NK-92 treated with Interleukin-12 subunit alpha and Interleukin-12 subunit beta, amount 100 ng/mL, for 24 hours (cell line): ENCODE results near the gene STAT5A.
A peak's percentile ranks its signal among the peaks of the same experiment; 100 is the strongest.
"Not testable (repeated sequence)": the region's sequence is repeated elsewhere in the genome, so short reads cannot be mapped to it uniquely, and the experiment has no call there.

Experiments used
- DNase-seq: peaks from one replicate; lab custom pipeline; 2025; lab: John Stamatoyannopoulos, UW

STAT5A gene

DNA sequence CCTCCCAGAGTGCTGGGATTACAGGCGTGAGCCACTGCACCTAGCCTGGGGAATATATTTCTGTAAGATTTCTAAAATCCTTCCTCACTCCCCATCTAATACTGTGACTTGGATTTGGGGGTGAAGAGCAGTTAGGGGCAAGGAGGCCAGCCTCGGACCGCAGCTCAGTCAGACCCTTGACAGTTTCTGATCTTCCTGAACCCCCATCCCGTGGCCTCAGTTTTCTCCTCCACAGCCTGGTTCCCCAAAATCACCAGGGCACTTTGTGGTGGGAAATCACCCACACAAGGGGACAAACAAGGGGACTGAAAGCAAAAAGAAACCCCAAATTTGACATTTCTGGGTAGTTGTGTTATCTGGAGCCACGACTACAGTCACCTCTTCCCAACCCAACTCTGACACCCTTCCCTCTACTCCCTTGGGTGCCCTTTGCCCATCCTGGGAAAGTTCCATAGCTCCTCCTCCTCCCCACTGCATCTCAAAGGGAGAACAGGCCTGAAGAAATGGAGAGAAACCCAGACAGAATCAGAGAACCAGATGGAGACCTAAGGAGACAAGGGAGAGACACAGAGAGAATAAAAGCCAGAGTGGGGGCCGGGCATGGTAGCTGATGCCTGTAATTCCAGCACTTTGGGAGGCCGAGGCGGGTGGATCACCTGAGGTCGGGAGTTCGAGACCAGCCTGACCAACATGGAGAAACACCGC is 2.8 kb upstream of the STAT5A start:
- DNase-seq: no peak

DNA sequence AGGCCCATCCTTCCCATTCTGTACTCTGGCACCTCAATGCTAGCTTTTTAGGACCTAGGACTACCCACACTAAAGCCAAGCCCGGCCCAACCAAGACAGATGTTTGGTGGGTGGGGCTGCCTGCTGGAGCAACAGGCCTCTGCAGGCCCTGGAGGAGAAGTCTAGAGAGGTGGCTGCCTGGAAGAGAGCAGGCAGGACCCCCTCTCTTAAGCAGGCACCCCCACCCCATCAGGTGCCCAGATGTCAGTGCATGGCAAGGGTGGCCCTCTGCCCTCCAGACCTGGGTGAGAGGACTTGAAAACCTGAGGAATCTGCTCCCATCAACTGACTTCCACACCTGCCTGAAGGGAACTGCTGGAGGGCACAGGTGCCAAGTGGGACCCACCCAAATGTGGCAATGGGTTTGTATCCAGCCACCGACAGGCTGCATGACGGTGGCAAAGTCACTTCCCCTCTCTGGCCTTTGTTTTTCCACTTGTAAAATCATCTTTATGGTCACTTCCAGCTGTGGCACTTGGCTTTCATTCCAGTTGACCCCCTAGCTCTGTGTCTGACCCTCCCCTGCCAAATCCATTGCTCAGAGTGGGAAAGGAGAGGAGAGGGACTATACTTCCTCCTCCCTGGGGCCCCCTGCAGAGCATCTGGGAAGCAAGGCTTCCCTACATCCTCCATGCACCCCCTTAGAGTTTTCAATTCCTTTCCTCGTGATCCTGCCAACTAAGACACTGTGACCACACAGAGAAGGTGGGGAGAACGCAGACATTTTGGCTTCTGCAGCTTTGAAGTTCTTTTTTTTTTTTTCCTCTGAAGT is 1.7 kb upstream of the STAT5A start:
- DNase-seq: no peak

DNA sequence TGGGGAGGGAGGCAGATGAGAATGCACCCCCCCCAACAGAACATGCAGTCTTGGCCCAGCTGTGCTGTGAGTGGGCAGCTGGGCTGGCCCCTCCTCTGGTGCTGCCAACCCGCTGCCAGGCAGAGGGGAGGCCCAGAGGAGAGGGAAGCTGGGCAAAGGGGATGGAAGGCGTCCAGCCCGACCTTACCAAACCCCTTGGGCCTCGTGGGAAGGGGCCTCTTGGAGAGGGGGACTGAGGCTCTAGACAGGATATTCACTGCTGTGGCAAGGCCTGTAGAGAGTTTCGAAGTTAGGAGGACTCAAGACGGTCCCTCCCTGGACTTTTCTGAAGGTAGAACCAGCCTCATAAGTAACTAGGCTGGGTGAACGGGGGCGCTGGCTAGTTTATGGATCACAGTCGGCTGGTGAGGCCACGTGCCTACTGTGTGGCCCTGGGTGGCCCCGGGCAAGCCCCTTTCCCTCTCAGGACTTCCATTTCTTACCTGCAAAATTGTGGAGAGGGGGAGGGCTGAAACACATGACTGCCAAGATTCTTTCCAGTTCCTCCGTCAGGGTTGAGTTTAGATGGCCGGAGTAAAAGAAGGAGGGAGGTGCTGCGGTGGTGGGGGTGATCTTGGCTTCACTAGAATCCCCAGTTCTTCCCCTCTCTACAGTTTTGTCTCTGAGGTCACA is 857 bp upstream of the STAT5A start:
- peak; percentile 32 for DNase-seq

DNA sequence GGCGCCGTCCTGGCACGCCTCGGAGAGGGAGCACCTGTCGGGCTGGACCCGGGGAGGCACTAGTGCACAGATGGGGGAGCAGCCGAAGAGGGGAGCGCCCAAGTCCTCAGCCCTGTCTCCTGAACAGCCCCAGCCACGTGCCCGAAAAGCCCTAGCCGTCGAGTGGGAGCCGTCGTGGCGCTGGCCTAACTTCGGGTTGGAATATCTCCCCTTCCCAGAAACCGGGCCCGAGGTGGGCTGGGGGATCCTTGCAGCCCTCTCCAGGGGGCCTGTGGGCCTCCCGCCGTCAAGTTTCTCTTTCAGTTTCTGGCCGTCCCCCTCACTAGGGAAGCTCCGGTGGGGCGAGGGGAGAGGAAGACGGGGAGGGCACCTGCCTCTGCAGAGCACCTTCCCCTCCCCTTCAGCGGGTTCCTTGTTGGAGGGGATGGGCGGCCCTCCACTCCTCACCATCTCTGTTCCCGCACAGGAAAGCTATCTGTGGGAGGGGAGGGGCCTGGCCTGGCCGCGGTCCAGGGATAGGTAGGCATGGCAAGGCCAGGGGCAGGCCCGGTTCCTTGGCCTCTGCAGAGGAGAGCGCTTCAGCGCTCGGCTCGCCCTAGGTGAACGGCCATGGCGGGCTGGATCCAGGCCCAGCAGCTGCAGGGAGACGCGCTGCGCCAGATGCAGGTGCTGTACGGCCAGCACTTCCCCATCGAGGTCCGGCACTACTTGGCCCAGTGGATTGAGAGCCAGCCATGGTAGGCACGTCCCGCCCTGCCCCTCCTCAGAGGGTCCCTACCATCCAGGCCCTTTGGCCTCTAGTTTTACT is 709 bp downstream of the STAT5A start:
- no peak for DNase-seq

DNA sequence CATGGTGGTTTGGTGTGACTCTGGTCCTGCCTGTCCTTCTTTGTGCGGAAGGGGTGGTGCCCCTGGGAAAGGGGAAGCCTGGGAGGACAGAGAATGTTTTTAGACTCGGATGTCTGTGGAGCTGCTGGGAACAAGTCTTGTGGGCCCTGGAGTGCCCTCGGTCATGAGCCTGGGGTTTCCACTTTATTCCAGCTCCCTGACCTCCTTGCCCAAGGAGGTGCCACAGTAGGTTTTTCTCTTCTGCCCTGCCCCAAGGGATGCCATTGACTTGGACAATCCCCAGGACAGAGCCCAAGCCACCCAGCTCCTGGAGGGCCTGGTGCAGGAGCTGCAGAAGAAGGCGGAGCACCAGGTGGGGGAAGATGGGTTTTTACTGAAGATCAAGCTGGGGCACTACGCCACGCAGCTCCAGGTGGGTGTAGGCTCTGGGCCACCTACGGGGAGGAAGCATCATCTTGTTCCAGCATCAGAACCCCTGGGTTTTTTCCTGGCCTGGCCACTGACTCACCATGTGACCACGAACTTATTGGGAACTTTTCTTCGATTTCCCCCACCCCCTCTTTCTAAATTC is 1.4 kb downstream of the STAT5A start:
- no peak for DNase-seq

DNA sequence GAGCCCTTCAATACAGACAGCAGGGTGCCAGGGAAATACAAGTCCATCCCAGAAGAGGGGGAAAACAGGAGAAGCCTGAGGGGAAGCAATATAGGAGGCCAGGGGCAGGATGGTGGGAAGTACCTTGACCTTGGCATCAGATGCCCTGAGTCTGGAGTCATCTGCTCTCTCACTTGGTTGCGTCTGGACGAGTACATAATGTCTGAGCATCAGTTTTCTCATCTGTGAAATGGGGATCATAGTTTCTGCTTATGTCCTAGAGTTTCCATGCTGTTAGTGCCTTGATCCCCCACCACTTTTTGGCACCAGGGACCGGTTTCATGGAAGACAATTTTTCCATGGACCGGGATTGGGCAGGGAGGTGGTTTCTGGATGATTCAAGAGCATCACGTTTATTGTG is 2.3 kb downstream of the STAT5A start:
- no peak for DNase-seq

DNA sequence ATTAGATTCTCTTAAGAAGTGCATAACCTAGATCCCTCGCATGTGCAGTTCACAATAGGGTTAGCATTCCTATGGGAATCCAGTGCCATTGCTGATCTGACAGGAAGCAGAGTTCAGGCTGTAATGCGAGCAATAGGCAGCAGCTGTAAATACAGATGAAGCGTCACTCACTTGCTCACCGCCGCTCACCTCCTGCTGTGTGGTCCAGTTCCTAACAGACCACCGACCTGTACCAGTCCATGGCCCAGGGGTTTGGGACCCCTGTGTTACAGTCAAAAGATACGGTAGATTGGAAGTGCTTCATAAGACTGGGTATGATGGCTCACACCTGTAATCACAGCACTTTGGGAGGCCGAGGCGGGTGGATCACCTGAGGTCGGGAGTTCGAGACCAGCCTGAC is 2.8 kb downstream of the STAT5A start:
- no peak for DNase-seq

DNA sequence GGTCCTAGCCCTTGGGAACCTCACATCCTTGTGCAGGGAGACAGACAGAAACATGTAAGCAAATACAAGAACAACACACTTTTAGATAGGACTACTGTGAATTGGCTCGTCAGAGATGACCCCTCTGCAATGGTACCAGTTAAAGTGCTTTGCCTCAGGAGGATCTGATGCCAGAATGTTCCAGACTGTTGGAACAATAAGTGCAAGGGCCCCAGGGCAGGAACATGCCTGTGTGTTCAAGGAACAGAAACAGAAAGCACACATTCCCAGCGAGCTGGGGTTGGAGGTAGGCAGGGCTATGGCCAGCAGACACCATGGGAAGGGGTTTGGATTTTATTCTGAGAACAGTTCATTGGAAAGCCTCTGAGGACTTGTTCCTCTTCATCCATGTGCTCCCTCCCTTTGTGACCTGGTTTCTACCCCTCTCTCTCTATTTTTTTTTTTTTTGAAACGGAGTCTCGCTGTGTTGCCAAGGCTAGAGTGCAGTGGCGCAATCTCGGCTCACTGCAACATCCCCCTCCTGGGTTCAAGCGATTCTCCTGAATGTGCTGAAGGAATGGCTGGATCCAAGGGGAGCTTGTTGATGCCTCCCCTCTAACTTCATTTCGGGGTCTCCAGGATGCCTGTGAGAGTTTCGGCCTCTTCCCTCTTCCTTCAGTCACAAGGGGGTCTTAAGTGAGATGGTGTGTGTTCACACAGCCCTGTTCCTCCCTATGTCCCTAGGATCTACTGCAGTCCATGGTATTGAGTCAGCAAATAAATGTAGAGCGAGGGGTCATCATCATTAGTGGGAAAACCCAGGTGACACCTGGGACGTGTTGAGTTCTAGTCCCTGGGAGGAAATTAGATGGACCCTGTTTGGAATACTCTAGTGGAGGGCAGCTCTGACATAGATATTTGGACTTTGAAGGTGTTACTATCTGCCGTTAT is 6.4 kb downstream of the STAT5A start:
- DNase-seq: no peak

DNA sequence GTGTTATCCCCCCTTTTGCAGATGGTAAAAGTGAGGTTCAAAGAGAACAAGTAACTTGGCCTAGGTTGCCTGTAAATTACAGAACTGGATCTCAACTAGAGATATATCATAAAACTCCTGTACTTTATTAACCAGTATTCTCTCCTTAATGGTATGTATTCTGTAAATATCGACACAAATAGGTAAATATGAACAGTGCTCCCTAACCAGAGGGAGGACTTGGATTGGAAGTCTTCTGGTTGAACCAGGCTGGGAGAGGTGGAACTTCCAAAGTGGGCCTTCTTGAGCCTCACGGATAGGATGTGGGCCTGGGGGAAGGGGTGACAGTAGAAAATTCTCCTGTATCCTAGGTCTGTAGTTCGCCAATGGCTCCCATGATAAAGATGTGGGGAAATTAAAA is 7.7 kb downstream of the STAT5A start:
- no peak for DNase-seq

DNA sequence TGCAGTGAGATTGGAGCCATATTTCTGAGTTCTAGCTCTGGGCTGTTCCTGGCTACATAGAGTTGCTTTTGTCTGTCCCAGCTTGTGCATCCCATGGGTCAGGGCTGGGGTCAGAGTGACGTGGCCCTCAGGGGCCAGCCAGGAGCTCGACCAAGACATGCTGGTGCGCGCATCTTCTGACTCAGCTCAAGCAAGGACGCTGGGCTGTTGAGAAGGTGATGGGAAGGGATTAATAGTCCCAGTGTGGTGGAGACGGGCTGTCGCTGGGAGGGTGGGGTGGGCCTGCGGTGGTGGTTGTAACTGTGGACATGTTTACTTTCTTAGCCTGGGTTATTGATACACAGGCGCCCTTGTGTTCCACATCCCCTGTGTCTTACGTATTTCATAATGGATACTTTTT is 9.5 kb downstream of the STAT5A start:
- DNase-seq: not testable (repeated sequence)

DNA sequence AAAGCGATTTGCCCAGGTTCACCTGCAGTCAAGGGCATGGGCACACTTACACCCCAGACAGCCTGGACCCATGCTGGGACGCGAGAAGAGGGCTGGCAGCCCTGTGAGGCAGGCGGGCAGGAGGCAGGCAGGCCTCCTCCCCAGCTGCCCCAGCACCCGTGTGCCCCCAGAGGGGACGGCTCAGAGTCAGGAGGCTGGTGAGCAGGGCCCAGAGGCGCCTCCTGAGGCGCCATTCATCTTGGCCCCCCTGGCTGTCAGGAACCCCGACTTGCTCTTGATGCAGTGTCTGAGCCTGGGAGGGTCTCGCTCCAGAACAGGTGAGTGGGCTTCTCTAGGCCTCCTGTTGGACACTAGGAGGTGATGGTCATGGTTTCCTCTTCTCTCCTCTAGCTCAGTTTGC is 11.1 kb downstream of the STAT5A start:
- not testable (repeated sequence) for DNase-seq

DNA sequence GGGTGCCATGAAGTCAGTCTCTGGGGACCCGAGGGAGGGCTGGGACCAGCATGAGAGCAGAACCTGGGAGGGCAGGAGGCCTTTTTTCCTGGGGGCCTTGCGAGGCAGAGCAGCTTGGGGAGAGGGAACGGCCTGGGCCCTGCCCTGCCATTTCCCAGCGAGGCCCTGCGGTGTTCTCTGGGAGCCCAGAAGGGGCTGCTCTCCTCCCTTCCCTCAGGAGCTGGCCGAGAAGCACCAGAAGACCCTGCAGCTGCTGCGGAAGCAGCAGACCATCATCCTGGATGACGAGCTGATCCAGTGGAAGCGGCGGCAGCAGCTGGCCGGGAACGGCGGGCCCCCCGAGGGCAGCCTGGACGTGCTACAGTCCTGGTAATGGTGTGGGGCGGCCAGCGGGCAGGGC is 11.6 kb downstream of the STAT5A start:
- DNase-seq: not testable (repeated sequence)

DNA sequence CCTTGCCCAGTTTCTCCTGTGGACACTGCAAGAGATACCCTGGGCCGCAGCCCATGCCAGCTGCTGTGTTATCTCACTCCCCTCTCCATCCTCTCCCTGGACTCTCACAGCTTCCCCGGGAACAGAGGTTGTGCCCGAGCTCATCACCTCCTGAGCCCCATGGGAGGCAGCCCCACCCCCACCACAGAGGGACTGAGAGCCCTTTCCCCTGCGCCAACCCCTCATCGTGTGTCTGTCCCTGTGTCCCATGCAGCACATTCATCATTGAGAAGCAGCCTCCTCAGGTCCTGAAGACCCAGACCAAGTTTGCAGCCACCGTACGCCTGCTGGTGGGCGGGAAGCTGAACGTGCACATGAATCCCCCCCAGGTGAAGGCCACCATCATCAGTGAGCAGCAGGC is 12.7 kb downstream of the STAT5A start:
- DNase-seq: no peak

DNA sequence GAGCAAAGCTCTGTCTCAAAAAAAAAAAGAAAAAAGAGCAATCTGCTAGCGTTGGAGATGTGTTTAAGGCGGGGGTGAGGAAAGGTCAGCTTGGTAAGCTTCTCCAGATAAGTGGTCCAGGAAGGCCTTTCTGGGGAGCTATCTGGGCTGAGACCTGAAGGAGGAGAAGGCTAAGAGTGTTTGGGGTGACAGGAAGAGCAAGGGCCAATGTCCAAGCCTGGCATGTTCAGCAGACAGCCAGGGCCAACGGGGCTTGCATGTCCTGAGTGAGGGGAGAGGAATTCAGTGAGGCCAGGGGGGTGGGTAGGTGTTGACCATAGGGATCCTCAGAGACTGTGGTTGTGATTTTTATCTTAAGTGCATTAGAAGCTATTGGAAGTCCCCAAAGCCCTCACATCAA is 15.4 kb downstream of the STAT5A start:
- DNase-seq: no peak

DNA sequence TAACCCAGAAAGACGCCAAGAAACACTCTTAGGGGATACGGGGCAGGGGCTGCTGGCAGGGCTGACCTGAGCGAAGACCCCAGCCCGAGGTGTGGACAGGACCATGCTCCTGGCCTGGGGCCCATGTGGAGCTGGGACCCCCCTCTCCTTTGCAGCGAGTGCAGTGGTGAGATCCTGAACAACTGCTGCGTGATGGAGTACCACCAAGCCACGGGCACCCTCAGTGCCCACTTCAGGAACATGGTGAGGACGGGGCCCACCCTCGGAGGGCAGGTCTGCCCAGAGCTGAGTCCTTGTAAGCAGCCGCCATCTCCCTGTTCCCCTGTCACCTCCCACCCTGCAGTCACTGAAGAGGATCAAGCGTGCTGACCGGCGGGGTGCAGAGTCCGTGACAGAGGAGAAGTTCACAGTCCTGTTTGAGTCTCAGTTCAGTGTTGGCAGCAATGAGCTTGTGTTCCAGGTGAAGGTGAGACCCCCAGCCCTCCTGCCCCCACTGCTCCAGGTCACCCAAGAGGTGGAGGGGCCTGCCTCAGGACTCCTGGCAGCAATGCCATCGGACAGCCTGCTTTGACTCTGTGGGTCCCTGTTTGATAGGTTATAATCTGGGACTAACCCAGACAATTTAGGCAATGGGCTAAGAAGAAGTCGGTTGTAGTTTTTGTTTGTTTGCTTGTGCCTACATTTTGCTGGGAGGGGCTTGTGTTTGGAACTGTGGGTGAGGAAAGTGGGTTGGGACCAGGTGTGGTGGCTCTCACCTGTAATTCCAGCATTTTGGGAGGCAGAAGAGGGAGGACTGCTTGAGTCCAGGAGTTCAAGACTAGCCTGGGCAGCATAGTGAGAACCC is 16.1 kb downstream of the STAT5A start:
- no peak for DNase-seq

DNA sequence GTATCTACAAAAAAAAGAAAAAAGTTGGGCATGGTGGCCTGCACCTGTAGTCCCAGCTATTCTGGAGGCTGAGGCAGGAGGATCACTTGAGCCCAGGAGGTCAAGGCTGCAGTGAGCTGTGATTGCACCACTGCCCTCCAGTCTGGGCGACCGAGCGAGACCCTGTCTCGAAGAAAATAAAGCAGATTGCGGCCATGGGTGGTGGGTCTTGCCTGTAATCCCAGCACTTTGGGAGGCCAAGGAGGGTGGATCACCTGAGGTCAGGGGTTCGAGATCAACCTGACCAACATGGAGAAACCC is 16.7 kb downstream of the STAT5A start:
- not testable (repeated sequence) for DNase-seq

DNA sequence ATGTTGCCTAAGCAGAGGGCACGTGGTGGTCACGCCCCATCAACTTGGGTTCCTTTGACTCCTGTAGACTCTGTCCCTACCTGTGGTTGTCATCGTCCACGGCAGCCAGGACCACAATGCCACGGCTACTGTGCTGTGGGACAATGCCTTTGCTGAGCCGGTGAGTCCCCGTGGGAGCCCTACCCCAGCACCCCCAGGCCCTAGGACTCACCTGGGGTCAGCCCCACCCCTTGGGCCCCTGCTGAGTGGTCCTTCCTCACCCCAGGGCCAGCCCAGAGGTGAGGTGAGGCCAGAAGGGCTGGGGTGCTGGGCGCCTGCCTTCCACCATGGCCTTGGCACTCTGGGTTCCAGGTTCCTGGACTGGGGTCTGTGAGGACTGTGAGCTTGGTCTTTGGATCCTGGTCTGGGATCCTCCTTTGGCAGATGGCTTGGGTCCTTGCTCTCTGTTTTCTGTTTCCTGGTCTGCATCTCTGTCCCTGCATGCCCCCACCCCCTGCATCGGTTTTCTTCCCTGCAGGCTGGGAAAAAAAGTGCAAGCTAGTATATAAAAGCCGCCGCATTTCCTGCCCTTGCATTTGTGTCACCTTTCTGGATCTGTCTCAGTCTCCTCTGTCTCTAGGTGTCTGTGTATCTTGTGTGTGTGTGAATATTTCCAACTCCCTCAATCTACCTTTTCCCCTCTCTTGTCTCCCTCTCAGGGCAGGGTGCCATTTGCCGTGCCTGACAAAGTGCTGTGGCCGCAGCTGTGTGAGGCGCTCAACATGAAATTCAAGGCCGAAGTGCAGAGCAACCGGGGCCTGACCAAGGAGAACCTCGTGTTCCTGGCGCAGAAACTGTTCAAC is 17.5 kb downstream of the STAT5A start:
- DNase-seq: no peak

DNA sequence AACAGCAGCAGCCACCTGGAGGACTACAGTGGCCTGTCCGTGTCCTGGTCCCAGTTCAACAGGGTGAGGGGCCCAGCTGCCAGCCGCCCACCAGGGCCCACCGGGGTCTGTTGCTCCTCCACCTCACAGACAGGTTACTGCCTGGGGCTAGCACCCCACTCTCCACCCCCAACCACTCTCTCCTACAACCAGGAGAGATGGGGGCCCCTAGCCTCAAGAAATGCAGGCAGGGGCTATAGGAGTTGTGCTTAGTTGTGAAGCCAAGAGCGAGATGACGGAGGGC is 18.0 kb downstream of the STAT5A start:
- DNase-seq: no peak

DNA sequence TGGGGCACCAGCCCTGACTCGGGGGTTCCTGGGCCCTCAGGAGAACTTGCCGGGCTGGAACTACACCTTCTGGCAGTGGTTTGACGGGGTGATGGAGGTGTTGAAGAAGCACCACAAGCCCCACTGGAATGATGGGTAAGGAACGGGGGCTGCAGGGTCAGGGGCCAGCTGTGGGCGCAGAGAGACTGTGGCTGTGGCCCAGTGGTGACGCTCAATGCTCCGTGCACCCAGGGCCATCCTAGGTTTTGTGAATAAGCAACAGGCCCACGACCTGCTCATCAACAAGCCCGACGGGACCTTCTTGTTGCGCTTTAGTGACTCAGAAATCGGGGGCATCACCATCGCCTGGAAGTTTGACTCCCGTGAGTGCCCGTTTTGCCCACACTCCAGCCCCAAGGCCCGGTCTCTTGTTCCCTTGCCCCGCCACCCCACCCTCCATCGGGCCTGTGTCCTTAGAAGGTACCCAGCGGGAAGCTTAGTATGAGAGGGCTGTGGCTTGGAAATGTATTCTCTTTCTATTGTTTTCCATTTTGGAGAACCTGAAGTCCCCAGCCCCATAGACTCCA is 19.1 kb downstream of the STAT5A start:
- no peak for DNase-seq
